ENCODE data around the gene NCAM1.

Gene NCAM1

DNA sequence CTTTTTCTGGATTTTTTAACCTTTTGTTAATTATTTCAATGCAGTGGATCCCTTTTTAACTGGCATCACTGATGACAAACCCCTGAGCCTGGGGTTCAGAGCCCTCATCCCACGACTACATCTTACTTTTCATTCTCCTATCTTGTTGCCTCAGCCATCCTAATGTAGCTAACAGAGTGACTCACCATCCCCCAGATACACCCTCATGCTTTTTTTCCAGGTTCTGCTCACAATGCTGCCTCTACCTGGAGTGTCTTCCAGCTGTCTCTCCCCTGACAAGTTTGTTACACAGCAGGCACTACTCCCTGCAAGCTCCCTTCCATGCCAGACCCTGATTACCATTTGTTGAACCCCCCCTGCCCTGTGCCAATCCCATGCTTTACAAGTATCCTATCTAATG, 135.4 kb downstream of the NCAM1 start:
- Histone ChIP-seq H4K8ac (ENCODE audit: low read length) (no peak overlapping the region), H4K91ac (ENCODE audit: low read length) (no peak overlapping the region), H3K4me2 (ENCODE audit: low read length, poor library complexity, severe bottlenecking) (no peak overlapping the region), H3K27ac (ENCODE audit: low read length, poor library complexity, severe bottlenecking) (no peak overlapping the region), H2AFZ (ENCODE audit: low read depth, low read length) (no peak overlapping the region), H3K4me3 (ENCODE audit: insufficient read depth in 1 of 2, low read depth in 1 of 2, low read length in 2 of 2) (no peak overlapping the region), H3K14ac (ENCODE audit: low read length in 2 of 2) (no peak overlapping the region), H3K4me1 (ENCODE audit: control insufficient read depth, insufficient read depth, low read depth, low read length) (no peaks in the 10 kb centered on the region), H3K27me3 (ENCODE audit: control insufficient read depth in 1 of 2, insufficient read depth in 1 of 2, low read length in 2 of 2) (no peaks in the 10 kb centered on the region), H3K23ac (ENCODE audit: low read length in 2 of 2) (no peak overlapping the region), H2AK5ac (ENCODE audit: low read length, severe bottlenecking) (no peak overlapping the region), H2BK15ac (ENCODE audit: low read depth, poor library complexity, severe bottlenecking) (no peak overlapping the region), H2BK12ac (ENCODE audit: low read length in 2 of 2) (no peak overlapping the region), H3K4ac (ENCODE audit: low read depth in 1 of 2, low read length in 2 of 2) (no peak overlapping the region), H3K79me1 (replicated peaks; ENCODE audit: low read length, poor library complexity, severe bottlenecking) (no peaks in the 10 kb centered on the region), H3K18ac (ENCODE audit: low read depth in 1 of 2, low read length in 2 of 2) (no peak overlapping the region), H3K36me3 (ENCODE audit: control insufficient read depth in 1 of 2, insufficient read depth in 2 of 2, low read depth in 1 of 2, low read length in 2 of 2) (no peaks in the 10 kb centered on the region), H3K9me3 (ENCODE audit: control insufficient read depth, low read length) (no peaks in the 10 kb centered on the region), H2BK5ac (ENCODE audit: low read depth, low read length, poor library complexity, severe bottlenecking) (no peak overlapping the region), H3K9ac (ENCODE audit: low read length) (no peak overlapping the region), H2BK120ac (ENCODE audit: low read depth, low read length) (no peak overlapping the region)
- WGBS, result 56% methylated on average over 1 of the region's 1 CpG
- no peak for DNase-seq

DNA sequence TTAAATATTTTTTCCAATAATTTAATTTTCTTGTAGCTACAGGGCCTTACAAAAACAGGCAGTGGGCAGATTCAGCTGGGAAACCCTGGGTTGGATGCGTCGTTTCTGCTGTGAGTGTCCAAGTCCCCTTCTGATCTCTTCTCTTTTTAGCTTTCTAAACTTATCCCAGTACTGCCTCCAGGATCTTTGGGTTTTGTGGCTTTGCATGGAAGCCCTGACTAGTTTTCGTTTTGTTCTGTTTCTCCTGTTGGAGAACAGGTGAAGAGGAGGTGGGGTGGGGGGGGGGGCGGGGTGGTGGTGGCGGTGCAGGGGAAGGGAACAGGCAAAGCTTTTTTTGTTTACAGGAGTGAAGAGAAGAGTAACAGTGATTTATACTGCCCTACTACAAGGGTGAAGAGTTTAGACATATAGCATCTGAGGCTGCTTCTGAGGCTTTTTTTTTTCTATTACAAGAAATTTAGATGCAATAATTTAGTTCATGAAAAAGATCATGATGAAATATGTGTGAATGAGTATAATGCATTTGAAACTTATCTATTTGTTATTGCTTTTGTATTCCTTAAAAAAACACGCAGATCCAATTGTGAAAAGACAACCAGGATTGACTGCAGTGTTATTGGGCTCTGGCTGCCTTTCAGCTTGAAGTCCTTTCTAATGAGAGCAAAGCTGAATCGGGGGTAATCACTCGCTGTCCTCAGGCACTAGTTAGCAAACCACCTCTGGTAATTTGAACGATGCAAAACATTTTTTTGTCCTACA, 142.9 kb downstream of the NCAM1 start:
- DNase-seq, result no peak
- Histone ChIP-seq H4K8ac (ENCODE audit: low read length) (no peak overlapping the region), H3K4ac (ENCODE audit: low read depth in 1 of 2, low read length in 2 of 2) (no peak overlapping the region), H3K4me1 (ENCODE audit: control insufficient read depth, insufficient read depth, low read depth, low read length) (peaks cover 2% of the 10 kb centered on the region), H3K79me1 (replicated peaks; ENCODE audit: low read length, poor library complexity, severe bottlenecking) (no peaks in the 10 kb centered on the region), H3K4me2 (ENCODE audit: low read length, poor library complexity, severe bottlenecking) (peak overlapping the region; percentile 16), H3K18ac (ENCODE audit: low read depth in 1 of 2, low read length in 2 of 2) (no peak overlapping the region), H2AK5ac (ENCODE audit: low read length, severe bottlenecking) (no peak overlapping the region), H3K36me3 (ENCODE audit: control insufficient read depth in 1 of 2, insufficient read depth in 2 of 2, low read depth in 1 of 2, low read length in 2 of 2) (no peaks in the 10 kb centered on the region), H3K27ac (ENCODE audit: low read length, poor library complexity, severe bottlenecking) (no peak overlapping the region), H2BK120ac (ENCODE audit: low read depth, low read length) (no peak overlapping the region), H2AFZ (ENCODE audit: low read depth, low read length) (no peak overlapping the region), H3K14ac (ENCODE audit: low read length in 2 of 2) (no peak overlapping the region), H3K27me3 (ENCODE audit: control insufficient read depth in 1 of 2, insufficient read depth in 1 of 2, low read length in 2 of 2) (peaks cover 0 to 3% of the 10 kb centered on the region in 2 experiments), H3K9me3 (ENCODE audit: control insufficient read depth, low read length) (no peaks in the 10 kb centered on the region), H3K4me3 (ENCODE audit: insufficient read depth in 1 of 2, low read depth in 1 of 2, low read length in 2 of 2) (no peak overlapping the region), H2BK5ac (ENCODE audit: low read depth, low read length, poor library complexity, severe bottlenecking) (peak overlapping the region; percentile 44), H3K23ac (ENCODE audit: low read length in 2 of 2) (no peak overlapping the region), H4K91ac (ENCODE audit: low read length) (no peak overlapping the region), H3K9ac (ENCODE audit: low read length) (no peak overlapping the region), H2BK15ac (ENCODE audit: low read depth, poor library complexity, severe bottlenecking) (no peak overlapping the region), H2BK12ac (ENCODE audit: low read length in 2 of 2) (no peak overlapping the region)
- 67% methylated on average over 6 of the region's 9 CpGs for WGBS

DNA sequence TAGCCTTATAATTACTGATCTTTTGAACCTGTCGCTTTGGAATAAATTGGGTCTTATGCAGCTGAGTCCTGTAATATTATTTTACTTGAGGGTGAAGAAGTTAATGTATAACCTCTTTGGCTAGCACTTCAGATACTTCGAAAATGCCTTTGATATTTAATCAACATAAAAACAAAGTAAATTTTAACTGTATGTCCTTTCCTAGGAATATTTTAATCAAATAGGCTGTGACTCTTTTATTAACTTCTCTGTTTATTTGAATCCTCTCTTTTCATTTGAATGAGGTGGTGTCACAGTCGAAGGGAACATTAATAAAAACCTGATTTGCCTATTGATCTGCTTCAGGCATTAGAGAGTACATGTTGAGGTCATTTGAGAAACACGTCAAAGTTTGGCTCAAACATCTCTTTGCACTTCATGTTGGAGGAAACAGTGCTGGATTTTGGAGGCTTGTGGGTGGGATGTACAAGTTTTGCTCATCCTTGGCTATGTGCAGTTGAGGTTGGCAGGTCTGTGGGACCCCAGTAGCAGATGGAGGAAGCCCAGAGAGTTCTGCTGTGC, 143.6 kb downstream of the NCAM1 start:
- WGBS, result 79% methylated on average over 3 of the region's 4 CpGs
- H3K4me3 ChIP-seq (ENCODE audit: insufficient read depth in 1 of 2, low read depth in 1 of 2, low read length in 2 of 2), result no peak overlapping the region
- peak overlapping the region in 1 of 2 experiments; percentile 52 for H3K18ac ChIP-seq (ENCODE audit: low read depth in 1 of 2, low read length in 2 of 2)
- no peaks in the 10 kb centered on the region for H3K9me3 ChIP-seq (ENCODE audit: control insufficient read depth, low read length)
- H3K14ac ChIP-seq (ENCODE audit: low read length in 2 of 2), result peak overlapping the region in 1 of 2 experiments; percentile 81
- no peak overlapping the region for H2BK120ac ChIP-seq (ENCODE audit: low read depth, low read length)
- no peak overlapping the region for H2AK5ac ChIP-seq (ENCODE audit: low read length, severe bottlenecking)
- H4K91ac ChIP-seq (ENCODE audit: low read length), result peak overlapping the region; percentile 34
- no peak overlapping the region for H3K23ac ChIP-seq (ENCODE audit: low read length in 2 of 2)
- H3K79me1 ChIP-seq (replicated peaks; ENCODE audit: low read length, poor library complexity, severe bottlenecking), result no peaks in the 10 kb centered on the region
- H3K4ac ChIP-seq (ENCODE audit: low read depth in 1 of 2, low read length in 2 of 2), result peak overlapping the region in 1 of 2 experiments; percentile 58
- H3K36me3 ChIP-seq (ENCODE audit: control insufficient read depth in 1 of 2, insufficient read depth in 2 of 2, low read depth in 1 of 2, low read length in 2 of 2), result no peaks in the 10 kb centered on the region
- peaks cover 0 to 3% of the 10 kb centered on the region in 2 experiments for H3K27me3 ChIP-seq (ENCODE audit: control insufficient read depth in 1 of 2, insufficient read depth in 1 of 2, low read length in 2 of 2)
- peak overlapping the region; percentile 16 for H3K4me2 ChIP-seq (ENCODE audit: low read length, poor library complexity, severe bottlenecking)
- H4K8ac ChIP-seq (ENCODE audit: low read length), result no peak overlapping the region
- peak overlapping the region in 1 of 2 experiments; percentile 89 for H2BK12ac ChIP-seq (ENCODE audit: low read length in 2 of 2)
- no peak overlapping the region for H2BK5ac ChIP-seq (ENCODE audit: low read depth, low read length, poor library complexity, severe bottlenecking)
- peaks cover 2% of the 10 kb centered on the region for H3K4me1 ChIP-seq (ENCODE audit: control insufficient read depth, insufficient read depth, low read depth, low read length)
- H2AFZ ChIP-seq (ENCODE audit: low read depth, low read length), result peak overlapping the region; percentile 23
- no peak overlapping the region for H3K9ac ChIP-seq (ENCODE audit: low read length)
- no peak overlapping the region for H3K27ac ChIP-seq (ENCODE audit: low read length, poor library complexity, severe bottlenecking)
- H2BK15ac ChIP-seq (ENCODE audit: low read depth, poor library complexity, severe bottlenecking), result no peak overlapping the region
- DNase-seq, result no peak

DNA sequence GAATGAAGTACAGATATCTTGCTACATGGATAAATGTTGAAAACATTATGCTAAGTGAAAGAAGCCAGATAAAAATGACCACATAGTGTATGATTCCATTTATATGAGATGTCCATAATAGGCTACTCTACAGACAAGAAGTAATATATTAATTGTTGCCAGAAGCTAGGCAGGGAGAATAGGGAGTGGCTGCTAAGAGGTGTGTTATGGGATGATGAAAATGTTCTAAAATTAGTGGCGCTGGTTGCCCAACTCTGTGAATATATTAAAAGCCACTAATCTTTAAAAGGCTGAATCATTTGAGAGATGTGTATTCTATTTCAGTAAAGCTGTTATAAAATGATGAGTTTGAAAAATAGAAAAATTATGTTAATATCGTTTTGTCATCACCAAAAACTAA, 144.4 kb downstream of the NCAM1 start:
- Histone ChIP-seq H3K4ac (ENCODE audit: low read depth in 1 of 2, low read length in 2 of 2) (no peak overlapping the region), H3K4me1 (ENCODE audit: control insufficient read depth, insufficient read depth, low read depth, low read length) (peaks cover 2% of the 10 kb centered on the region), H2BK12ac (ENCODE audit: low read length in 2 of 2) (no peak overlapping the region), H4K91ac (ENCODE audit: low read length) (no peak overlapping the region), H3K27ac (ENCODE audit: low read length, poor library complexity, severe bottlenecking) (no peak overlapping the region), H3K18ac (ENCODE audit: low read depth in 1 of 2, low read length in 2 of 2) (no peak overlapping the region), H3K9me3 (ENCODE audit: control insufficient read depth, low read length) (no peaks in the 10 kb centered on the region), H2AK5ac (ENCODE audit: low read length, severe bottlenecking) (no peak overlapping the region), H3K9ac (ENCODE audit: low read length) (no peak overlapping the region), H2AFZ (ENCODE audit: low read depth, low read length) (no peak overlapping the region), H3K79me1 (replicated peaks; ENCODE audit: low read length, poor library complexity, severe bottlenecking) (no peaks in the 10 kb centered on the region), H4K8ac (ENCODE audit: low read length) (no peak overlapping the region), H2BK120ac (ENCODE audit: low read depth, low read length) (no peak overlapping the region), H3K27me3 (ENCODE audit: control insufficient read depth in 1 of 2, insufficient read depth in 1 of 2, low read length in 2 of 2) (peaks cover 0 to 3% of the 10 kb centered on the region in 2 experiments), H3K4me3 (ENCODE audit: insufficient read depth in 1 of 2, low read depth in 1 of 2, low read length in 2 of 2) (no peak overlapping the region), H3K36me3 (ENCODE audit: control insufficient read depth in 1 of 2, insufficient read depth in 2 of 2, low read depth in 1 of 2, low read length in 2 of 2) (no peaks in the 10 kb centered on the region), H2BK15ac (ENCODE audit: low read depth, poor library complexity, severe bottlenecking) (no peak overlapping the region), H3K23ac (ENCODE audit: low read length in 2 of 2) (no peak overlapping the region), H3K4me2 (ENCODE audit: low read length, poor library complexity, severe bottlenecking) (no peak overlapping the region), H2BK5ac (ENCODE audit: low read depth, low read length, poor library complexity, severe bottlenecking) (no peak overlapping the region), H3K14ac (ENCODE audit: low read length in 2 of 2) (no peak overlapping the region)
- WGBS, result 75% methylated on average over 1 of the region's 2 CpGs
- no peak for DNase-seq

Data from mesenchymal stem cell (in vitro differentiated cells and primary cell).